Kidney epithelial cell (primary cell): ENCODE results near the gene KERA. TPM values are rescaled to one million over a fixed set of nuclear protein-coding genes. Genes with fewer than 3 reads are reported as not detected.

Experiments
- DNase-seq: peaks from one replicate; pipeline ENCODE4 v3.0.0-alpha.2; 2010; ENCODE audit warnings: low read depth
- H3K27me3 ChIP-seq: 2 replicates; pipeline ENCODE4 v1.6.0; 2011; ENCODE audit warnings: low read length; ENCODE audit not compliant: control insufficient read depth, insufficient read depth
- H3K36me3 ChIP-seq: 2 replicates; pipeline ENCODE4 v1.5.1; 2011; ENCODE audit warnings: low read length; ENCODE audit not compliant: control insufficient read depth, insufficient read depth
- H3K4me3 ChIP-seq: 2 replicates; pipeline ENCODE4 v1.5.1; 2011; ENCODE audit warnings: low read depth, mild to moderate bottlenecking, control low read depth, low read length
- CTCF ChIP-seq: IDR thresholded peaks from 2 replicates; pipeline ENCODE4 v1.5.1; 2011; ENCODE audit warnings: mild to moderate bottlenecking, moderate library complexity, low read length, control low read depth, inconsistent platforms; ENCODE audit not compliant: insufficient read depth, poor library complexity, severe bottlenecking
- total RNA-seq: library from RNA; depleted of rRNA; stranded (reverse); fragments of >200 nt; gene quantifications from 2 replicates; pipeline ENCODE4 v1.2.3, GENCODE V29; 2015

The KERA gene
- total RNA-seq, 1 donor from 2014 or later: not detected

DNA sequence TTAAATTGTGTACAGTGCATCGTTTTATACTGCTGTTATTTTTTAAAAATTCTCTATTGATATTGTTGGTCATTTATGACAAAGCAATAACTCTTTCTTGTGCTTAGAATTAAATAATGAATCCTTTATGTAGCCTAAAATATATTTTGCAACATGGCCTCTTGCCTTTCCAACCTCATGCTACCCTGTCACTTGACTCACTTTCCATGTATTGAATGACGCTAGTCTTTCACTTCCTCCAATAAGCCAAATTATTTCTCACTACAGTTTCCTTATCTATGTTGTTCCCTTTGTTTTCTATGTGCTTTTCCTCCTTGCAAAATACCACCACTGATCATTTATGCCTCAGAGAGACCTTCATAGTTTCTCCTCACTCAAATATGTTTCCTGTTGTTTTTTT is 36.7 kb downstream of the KERA start:
- DNase-seq: no peak
- Histone ChIP-seq H3K36me3 (no peaks in the 10 kb centered on the region), H3K27me3 (no peaks in the 10 kb centered on the region), H3K4me3 (no peak overlapping the region)
- TF ChIP-seq CTCF: no peak

DNA sequence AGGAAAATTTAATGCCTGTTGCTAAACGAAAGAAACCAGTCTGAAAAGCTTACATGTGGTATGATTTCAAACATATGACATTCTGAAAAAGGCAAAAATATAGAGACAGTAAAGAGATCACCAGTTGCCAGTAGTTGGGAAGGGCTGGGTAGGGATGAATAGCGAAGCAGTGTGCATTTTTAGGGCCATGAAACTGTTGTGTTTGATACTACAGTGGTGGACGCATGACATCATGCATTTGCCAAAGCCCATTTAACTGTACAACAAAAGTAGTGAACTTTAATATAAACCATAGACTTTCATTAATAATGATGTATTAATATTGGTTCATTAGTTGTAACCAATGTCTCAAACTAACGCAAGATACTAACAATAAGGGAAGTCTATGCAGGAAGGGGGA is 38.4 kb downstream of the KERA start:
- TF ChIP-seq CTCF: no peak
- Histone ChIP-seq H3K4me3 (no peak overlapping the region), H3K27me3 (no peaks in the 10 kb centered on the region), H3K36me3 (no peaks in the 10 kb centered on the region)
- DNase-seq: no peak

- Histone ChIP-seq H3K27me3 (no peaks in the 10 kb centered on the region), H3K36me3 (no peaks in the 10 kb centered on the region), H3K4me3 (no peak overlapping the region)
- TF ChIP-seq CTCF: no peak
- no peak for DNase-seq
Observed at GRCh38 chr12:91017511-91018263, 40.1 kb downstream of the KERA start.

DNA sequence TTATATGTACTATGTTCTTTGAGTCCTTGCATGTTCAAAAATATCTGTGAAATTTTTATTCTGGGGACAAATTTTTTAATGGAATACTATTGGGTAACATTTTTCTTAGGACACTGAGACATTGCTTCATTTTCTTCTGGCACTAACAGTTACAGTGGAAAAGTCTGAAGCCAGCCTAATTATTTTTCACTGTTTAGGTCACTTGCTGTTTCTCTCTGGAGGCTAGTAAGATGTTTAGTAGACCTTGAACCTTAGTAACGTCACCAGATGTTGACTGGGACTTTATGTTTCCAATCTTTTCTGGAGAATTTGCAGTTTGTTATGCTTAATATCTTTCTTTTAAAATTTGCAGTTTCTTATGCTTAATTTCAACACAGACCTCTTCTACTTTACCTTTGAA is 40.8 kb downstream of the KERA start:
- DNase-seq: no peak
- no peak for TF ChIP-seq CTCF
- no peaks in the 10 kb centered on the region for H3K27me3 ChIP-seq
- no peaks in the 10 kb centered on the region for H3K36me3 ChIP-seq
- no peak overlapping the region for H3K4me3 ChIP-seq

DNA sequence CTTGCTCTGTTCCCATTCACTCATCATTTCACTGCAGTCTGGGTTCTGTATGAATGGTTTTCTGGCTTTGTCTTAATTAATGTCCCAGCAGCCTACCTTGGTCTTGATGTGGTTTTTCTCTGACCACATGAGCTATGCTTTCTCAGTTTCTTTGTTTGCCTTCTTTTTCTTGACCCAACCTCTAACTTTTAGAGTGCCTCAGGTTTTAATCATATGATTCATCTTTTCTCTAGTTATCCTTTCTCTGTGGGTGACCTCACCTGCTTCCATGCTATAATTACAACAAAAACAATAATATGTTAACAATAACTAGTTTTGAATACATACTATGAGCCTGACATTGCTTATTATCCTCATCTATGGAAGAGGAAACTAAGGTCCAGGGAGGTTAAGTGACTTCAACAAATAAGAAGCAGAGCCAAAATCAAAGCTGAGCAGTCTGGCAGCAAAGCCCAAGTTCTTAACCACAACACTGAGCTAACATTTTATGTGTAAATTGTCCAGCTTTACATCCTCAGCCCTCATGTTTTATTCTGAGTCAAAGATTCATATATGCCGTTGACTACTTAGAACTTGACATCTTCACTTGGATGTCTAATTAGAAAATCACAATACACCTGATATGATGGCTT is 48.4 kb downstream of the KERA start:
- Histone ChIP-seq H3K4me3 (no peak overlapping the region), H3K36me3 (no peaks in the 10 kb centered on the region), H3K27me3 (no peaks in the 10 kb centered on the region)
- peak; percentile 58 for DNase-seq
- TF ChIP-seq CTCF: no peak
